ENCODE measurements around the gene BSCL2.

DNA sequence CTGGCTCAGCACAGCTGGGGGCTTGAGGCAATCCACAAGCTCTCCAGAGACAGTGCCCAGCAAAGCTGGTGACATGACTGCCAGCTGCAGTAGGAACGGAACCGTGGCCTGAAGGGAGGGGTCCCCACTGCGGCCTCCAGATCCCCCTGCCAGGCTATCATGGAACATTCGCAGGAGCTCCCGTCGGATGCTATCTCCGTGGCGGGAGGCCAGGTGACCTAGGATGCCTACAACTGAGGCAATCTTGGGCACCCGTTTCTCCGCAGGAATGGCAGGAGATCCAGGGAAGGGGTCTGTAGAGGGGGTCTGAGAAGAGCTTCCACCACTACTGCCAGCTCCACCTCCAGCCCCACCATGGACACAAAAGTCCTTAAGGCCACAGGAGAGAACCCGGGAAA, 58.3 kb downstream of the BSCL2 start:
- TF ChIP-seq CTCF (IDR thresholded peaks at IDR 0.05) (no peak), POLR2AphosphoS5 (IDR thresholded peaks at IDR 0.05) (no peak)

All from gastroesophageal sphincter (tissue), 3 donors.